GM12865 (cell line): ENCODE measurements around the gene TRIM28.
"Not testable (repeated sequence)": the region's sequence is repeated elsewhere in the genome, so short reads cannot be mapped to it uniquely, and the experiment has no call there.

ENCODE experiments used
- DNase-seq: peaks from one replicate; pipeline ENCODE4 v3.0.0; 2010; ENCODE audit warnings: low read depth
- H3K4me3 ChIP-seq: 2 replicates; pipeline ENCODE4 v1.5.1; 2011; ENCODE audit warnings: mild to moderate bottlenecking, low read depth, low read length, control low read depth
- TF ChIP-seq, protein P1 (sequence below): IDR thresholded peaks from 2 replicates; pipeline ENCODE4 v1.5.1; 2011; ENCODE audit warnings: low read length, control low read depth, low read depth, inconsistent platforms; ENCODE audit not compliant: insufficient read depth; ENCODE audit errors: missing control alignments

TRIM28 gene

DNA sequence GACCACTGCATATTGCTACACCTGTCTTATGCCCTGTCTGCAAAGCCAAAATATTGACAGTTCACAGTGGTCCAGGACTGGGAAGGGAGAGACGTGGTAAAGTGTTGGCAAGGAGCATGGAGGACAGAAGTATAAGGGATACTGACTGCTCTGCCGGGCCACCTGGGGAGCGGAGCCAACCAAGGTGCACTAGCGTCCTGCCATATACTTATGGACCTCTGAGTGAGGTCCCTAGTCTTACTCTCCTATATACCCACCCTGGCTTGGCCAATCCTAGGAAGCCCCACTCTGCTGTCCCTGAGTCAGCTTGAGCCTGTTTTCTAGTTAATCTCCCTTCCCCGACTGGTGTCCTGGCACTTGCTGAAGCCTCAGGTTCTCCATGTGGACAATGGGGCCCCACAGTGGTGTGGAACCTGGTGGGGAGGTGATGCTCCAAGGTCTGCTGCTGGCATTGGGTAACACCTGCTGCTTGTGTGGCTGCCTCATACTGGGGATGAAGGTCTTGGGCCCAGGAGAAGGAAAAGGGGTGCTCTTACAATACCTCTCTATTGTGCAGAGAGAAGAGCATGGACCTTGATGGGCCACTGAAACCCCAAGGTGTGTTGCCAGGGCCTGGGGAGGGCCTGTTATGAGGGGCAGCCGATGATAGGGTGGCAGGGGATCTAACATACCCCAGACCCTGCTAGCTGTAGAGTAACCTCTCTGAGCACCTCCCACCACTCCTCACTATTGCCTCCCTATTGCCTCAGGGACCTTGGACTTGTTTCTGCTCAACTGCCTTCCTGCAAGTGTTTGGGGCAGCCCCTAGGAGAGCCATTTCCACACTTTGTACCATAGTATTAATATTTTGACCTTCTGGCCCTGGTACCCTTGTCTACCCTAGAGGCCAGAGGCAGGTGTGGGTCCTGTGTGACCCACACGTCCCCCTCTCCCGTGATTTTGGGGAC is 6.7 kb upstream of the TRIM28 start:
- DNase-seq: no peak
- H3K4me3 ChIP-seq: no peak overlapping the region
- TF ChIP-seq, protein P1, sequence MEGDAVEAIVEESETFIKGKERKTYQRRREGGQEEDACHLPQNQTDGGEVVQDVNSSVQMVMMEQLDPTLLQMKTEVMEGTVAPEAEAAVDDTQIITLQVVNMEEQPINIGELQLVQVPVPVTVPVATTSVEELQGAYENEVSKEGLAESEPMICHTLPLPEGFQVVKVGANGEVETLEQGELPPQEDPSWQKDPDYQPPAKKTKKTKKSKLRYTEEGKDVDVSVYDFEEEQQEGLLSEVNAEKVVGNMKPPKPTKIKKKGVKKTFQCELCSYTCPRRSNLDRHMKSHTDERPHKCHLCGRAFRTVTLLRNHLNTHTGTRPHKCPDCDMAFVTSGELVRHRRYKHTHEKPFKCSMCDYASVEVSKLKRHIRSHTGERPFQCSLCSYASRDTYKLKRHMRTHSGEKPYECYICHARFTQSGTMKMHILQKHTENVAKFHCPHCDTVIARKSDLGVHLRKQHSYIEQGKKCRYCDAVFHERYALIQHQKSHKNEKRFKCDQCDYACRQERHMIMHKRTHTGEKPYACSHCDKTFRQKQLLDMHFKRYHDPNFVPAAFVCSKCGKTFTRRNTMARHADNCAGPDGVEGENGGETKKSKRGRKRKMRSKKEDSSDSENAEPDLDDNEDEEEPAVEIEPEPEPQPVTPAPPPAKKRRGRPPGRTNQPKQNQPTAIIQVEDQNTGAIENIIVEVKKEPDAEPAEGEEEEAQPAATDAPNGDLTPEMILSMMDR: no peak

DNA sequence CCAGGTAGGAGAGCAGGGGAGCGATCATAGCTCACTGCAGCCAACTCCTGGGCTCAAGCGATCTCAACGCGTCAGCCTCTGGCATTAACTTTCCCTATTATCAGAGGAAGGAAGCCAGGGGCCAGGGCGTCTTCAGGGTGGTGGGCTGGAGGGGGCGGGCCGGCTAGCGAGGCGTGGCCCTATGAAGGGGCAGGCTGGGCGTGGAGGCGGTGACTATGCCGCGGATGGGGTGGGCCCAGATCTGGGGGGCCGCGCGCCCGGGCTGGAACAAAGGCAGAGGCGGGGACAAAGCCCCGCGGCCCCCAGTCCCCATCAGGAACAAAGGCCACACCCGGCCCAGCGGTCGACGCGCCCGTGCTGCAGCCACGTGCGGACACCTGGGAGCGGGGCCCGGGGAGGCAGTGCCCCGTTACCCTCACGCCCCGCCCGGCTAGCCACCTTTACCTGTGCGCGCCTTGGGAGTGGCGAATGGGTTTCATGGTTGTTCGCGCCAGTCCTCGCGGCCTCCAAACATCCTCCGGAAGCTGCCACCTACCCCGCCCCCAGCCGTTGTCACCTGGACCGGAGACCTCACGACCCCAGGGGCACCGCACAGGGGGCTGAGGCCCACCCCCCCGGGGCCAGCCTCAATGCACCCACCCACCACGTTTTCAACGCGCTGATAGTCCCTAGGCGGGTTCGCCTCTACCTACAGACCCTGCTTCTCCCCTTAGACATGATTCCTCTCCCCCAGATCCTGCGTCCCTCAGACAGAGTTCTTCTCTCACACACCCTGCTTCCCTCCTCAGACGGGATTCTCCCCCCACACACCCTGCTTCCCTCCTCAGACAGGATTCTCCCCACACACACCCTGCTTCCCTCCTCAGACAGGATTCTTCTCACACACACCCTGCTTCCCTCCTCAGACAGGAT is 5.4 kb upstream of the TRIM28 start:
- DNase-seq: peak; percentile 19
- peak overlapping the region; percentile 49 for H3K4me3 ChIP-seq
- TF ChIP-seq, protein P1: no peak

DNA sequence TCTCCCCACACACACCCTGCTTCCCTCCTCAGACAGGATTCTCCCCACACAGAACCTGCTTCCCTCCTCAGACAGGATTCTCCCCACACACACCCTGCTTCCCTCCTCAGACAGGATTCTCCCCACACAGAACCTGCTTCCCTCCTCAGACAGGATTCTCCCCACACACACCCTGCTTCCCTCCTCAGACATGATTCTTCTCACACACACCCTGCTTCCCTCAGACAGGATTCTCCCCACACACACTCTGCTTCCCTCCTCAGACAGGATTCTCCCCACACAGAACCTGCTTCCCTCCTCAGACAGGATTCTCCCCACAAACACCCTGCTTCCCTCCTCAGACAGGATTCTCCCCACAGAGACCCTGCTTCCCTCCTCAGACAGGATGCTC is 4.7 kb upstream of the TRIM28 start:
- not testable (repeated sequence) for H3K4me3 ChIP-seq

DNA sequence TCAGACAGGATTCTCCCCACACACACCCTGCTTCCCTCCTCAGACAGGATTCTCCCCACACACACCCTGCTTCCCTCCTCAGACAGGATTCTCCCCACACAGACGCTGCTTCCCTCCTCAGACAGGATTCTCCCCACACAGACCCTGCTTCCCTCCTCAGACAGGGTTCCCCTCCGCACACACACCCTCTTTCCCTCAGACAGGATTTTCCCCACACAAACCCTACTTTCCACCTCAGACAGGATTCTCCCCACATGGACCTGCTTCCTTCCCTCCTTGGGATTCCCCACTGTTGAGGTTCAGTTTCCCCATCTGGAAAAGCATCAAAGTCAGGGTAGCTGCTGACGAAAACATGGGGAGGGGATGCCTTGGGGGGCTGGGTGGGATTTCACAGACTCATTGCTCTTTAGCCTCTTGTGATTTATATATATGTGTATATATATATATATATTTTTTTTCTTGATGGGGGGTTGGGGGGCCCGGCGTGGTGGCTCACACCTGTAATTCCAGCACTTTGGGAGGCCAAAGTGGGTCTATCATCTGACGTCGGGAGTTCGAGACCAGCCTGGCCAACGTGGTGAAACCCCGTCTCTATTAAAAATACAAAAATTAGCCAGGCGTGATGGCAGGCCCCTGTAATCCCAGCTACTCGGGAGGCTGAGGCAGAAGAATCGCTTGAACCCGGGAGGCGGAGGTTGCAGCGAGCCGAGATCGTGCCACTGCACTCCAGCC is 1.1 kb upstream of the TRIM28 start:
- H3K4me3 ChIP-seq, DNase-seq: not testable (repeated sequence)

More for the DNA sequence above, 4.7 kb upstream of the TRIM28 start:
- DNase-seq: not testable (repeated sequence)

DNA sequence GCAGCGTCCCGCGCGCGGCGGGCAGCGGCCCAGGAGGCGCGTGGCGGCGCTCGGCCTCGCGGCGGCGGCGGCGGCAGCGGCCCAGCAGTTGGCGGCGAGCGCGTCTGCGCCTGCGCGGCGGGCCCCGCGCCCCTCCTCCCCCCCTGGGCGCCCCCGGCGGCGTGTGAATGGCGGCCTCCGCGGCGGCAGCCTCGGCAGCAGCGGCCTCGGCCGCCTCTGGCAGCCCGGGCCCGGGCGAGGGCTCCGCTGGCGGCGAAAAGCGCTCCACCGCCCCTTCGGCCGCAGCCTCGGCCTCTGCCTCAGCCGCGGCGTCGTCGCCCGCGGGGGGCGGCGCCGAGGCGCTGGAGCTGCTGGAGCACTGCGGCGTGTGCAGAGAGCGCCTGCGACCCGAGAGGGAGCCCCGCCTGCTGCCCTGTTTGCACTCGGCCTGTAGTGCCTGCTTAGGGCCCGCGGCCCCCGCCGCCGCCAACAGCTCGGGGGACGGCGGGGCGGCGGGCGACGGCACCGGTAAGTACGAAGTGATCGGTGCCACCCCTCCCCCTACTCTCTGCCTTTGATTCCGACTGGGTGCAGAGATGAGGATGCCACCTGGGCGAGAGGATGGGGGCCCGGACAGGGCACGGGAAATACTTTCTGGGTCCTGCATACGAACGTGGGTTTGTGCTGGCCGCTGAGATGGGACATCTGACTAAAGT is 874 bp downstream of the TRIM28 start:
- peak overlapping the region; percentile 76 for H3K4me3 ChIP-seq
- TF ChIP-seq, protein P1: no peak
- DNase-seq: peak; percentile 72

DNA sequence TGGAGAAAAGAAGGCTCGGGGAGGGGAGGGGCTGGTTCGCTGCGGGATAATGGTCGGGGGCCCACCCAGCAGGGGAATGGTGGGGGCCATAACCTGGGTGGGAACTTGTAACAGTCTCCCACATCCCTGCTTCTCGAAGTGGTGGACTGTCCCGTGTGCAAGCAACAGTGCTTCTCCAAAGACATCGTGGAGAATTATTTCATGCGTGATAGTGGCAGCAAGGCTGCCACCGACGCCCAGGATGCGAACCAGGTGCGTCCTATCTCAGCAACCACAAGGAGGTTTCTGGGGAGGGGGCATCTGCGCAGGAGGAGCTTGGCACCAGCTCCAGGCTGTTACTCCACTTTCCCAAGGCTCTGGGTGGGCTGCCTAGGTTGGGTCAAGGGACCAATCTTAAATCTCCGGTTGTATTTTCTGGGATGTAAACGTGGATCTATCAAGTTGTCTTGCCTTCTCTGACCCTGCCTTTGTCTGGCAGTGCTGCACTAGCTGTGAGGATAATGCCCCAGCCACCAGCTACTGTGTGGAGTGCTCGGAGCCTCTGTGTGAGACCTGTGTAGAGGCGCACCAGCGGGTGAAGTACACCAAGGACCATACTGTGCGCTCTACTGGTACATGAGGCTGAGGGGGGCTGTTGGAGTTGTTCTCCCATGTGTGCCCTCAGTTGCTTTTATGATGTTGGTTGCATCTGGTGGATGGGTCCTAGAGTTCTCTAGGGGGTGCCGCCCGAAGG is 1.6 kb downstream of the TRIM28 start:
- DNase-seq: no peak
- H3K4me3 ChIP-seq: peak overlapping the region; percentile 76
- TF ChIP-seq, protein P1: no peak
